ENCODE data around the gene MAPK8IP3. TPM values are rescaled to one million over a fixed set of nuclear protein-coding genes. Genes with fewer than 3 reads are reported as not detected.
"Not testable (repeated sequence)": the region's sequence is repeated elsewhere in the genome, so short reads cannot be mapped to it uniquely, and the experiment has no call there.

MAPK8IP3 gene
- total RNA-seq, 1 donor from 2014 or later, result 44.9 TPM

DNA sequence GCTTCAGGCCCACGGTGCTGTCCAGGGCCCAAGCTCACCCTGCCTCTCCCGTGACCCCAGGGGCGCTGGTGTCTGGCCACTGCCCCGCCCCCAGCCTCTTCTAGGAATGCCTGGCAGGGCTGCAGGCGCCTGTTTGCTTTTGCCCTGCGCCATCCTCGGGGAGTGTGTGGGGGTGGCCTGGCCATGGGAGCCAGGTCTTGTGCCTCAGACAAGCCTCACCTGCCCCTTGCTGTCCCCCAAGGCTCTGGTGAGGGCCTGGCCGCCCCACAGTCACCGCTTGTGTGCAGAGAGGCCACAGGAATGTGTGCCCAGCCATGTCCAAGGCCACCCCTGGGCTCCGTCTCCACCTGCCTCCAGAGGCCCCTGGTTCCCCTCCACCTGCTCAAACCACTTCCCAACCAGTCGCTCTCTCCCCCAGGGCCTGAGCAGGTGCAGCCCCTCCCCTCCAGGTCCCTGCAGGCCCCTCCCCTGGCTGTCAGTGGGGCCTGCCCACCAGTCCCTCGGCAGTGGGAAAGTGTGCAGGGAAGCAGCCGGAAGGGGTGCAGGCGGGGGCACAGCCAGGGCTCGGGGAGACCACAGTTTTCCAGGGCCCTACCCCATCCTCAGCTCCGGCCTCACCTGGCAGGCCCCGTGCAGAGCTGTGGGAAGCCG lies 88.4 kb downstream of the MAPK8IP3 start:
- Histone ChIP-seq H3K4me3 (no peak overlapping the region), H3K36me3 (peaks cover 0 to 4% of the 10 kb centered on the region in 2 donors), H3K4me1 (no peaks in the 10 kb centered on the region), H3K9me3 (peaks cover 4% of the 10 kb centered on the region), H3K27ac (no peak overlapping the region), H3K27me3 (no peaks in the 10 kb centered on the region)
- DNase-seq (ENCODE audit: extremely low spot score in 2 of 2), result no peak
- TF ChIP-seq POLR2AphosphoS5 (IDR thresholded peaks at IDR 0.05; ENCODE audit: insufficient read depth in 1 of 2, low read depth in 1 of 2) (no peak), POLR2A (IDR thresholded peaks at IDR 0.05) (no peak)
- TF ChIP-seq, protein P1, sequence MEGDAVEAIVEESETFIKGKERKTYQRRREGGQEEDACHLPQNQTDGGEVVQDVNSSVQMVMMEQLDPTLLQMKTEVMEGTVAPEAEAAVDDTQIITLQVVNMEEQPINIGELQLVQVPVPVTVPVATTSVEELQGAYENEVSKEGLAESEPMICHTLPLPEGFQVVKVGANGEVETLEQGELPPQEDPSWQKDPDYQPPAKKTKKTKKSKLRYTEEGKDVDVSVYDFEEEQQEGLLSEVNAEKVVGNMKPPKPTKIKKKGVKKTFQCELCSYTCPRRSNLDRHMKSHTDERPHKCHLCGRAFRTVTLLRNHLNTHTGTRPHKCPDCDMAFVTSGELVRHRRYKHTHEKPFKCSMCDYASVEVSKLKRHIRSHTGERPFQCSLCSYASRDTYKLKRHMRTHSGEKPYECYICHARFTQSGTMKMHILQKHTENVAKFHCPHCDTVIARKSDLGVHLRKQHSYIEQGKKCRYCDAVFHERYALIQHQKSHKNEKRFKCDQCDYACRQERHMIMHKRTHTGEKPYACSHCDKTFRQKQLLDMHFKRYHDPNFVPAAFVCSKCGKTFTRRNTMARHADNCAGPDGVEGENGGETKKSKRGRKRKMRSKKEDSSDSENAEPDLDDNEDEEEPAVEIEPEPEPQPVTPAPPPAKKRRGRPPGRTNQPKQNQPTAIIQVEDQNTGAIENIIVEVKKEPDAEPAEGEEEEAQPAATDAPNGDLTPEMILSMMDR (IDR thresholded peaks at IDR 0.05), result no peak
- intact Hi-C loops (cut with DNase I), result no loop called here

DNA sequence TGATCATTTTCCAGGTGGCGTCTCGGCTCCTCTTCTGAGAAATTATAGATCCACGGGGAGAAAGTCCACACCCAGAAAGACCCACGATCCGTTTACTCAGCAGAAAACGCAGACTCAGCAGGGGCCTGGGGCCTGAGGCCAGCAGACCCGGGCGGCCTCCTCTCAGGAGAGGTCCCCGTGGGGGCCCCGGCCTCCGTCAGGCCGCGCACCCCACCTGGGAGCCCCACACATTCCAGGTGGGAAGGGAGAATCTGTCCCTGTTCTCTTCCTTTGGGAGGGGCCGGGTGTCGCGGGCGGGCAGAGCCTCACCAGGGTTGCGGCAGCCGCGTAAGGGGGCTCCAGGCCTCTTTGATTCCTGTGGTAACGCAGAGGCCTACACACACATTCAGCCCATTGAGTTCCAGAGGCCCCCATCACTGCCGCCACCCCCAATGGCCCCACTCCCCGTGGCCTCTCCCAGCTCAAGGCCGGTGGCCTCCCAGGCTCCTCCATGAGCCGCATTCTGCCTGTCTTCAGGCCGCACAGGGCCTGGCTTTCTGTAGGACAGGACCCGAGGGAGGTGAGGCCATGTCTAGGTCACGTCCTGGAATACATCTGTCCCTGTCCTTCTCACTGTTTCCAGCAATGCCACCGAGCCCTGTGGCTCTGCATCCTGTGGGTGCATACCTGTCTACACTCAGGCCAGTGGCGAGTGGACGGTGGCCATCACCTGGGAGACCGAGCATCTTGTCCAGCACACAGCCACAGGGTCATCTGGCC lies 89.1 kb downstream of the MAPK8IP3 start:
- no peaks in the 10 kb centered on the region for H3K27me3 ChIP-seq
- no peak for DNase-seq (ENCODE audit: extremely low spot score in 2 of 2)
- H3K27ac ChIP-seq, result no peak overlapping the region
- intact Hi-C loops (cut with DNase I), result no loop called here
- H3K4me3 ChIP-seq, result no peak overlapping the region
- no peak for TF ChIP-seq POLR2A (IDR thresholded peaks at IDR 0.05)
- TF ChIP-seq, protein P1 (IDR thresholded peaks at IDR 0.05), result no peak
- no peak for TF ChIP-seq POLR2AphosphoS5 (IDR thresholded peaks at IDR 0.05; ENCODE audit: insufficient read depth in 1 of 2, low read depth in 1 of 2)
- peaks cover 4% of the 10 kb centered on the region for H3K9me3 ChIP-seq
- H3K4me1 ChIP-seq, result no peaks in the 10 kb centered on the region
- H3K36me3 ChIP-seq, result no peaks in the 10 kb centered on the region

DNA sequence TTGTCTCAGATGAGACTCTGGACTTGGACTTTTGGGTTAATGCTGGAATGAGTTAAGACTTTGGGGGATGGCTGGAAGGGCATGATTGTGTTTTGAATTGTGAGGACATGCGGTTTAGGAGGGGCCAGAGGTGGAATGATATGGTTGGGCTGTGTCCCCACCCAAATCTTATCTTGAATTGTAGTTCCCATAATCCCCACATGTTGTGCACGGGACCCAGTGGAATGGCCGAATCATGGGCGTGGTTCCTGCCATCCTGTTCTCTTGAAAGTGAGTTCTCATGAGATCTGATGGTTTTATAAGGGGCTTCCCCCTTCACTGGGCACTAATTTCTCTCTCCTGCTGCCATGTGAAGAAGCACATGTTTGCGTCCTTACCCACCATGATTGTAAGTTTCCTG lies 93.3 kb downstream of the MAPK8IP3 start:
- H3K36me3 ChIP-seq; DNase-seq (ENCODE audit: extremely low spot score in 2 of 2); H3K27ac ChIP-seq; intact Hi-C loops (cut with DNase I); H3K4me3 ChIP-seq; H3K9me3 ChIP-seq; H3K27me3 ChIP-seq; H3K4me1 ChIP-seq: not testable (repeated sequence)

DNA sequence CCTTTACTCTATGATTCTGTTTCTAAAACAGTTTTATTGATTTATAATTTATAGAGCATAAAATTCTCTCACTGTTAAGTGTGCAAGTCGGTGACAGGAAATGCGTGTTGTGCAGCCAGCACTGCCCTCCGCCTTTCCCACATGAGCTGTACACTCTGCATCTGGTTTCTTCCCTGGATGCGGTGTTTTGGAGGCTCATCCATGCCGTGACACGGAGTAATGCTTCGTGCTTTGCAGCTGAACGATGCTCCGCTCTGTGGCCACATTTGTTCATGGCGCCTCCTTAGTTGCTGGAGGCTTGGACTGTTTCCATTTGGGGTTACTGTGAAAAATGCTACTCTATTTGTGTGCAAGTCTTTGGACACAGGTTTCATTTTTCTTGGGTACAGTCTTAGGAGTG lies 94.7 kb downstream of the MAPK8IP3 start:
- Histone ChIP-seq H3K4me1 (no peaks in the 10 kb centered on the region), H3K36me3 (no peaks in the 10 kb centered on the region), H3K27ac (no peak overlapping the region), H3K4me3 (no peak overlapping the region), H3K27me3 (no peaks in the 10 kb centered on the region), H3K9me3 (peaks cover 4% of the 10 kb centered on the region)
- intact Hi-C loops (cut with DNase I), result no loop called here
- TF ChIP-seq POLR2A (IDR thresholded peaks at IDR 0.05) (no peak), POLR2AphosphoS5 (IDR thresholded peaks at IDR 0.05; ENCODE audit: insufficient read depth in 1 of 2, low read depth in 1 of 2) (no peak)
- TF ChIP-seq, protein P1 (IDR thresholded peaks at IDR 0.05), result no peak
- no peak for DNase-seq (ENCODE audit: extremely low spot score in 2 of 2)

DNA sequence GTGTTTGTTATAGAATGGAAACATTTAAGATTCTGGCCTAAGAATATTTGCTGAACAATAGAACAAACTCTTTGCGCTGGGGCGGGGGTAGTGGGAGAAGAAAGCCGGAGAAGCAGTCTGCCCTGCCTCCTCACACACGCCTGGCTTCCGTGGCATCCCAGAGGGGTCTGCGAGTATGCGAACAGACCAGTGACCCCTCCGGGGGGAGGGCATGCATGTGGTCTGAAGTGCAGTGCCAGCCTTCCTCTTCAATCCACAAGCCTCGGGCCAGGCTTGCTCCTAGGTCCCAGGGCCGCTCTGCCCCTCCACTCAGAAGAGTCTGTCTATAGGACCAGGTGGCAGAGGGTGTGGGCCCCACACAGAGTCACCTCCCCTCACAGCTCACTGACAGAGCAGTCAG lies 101.6 kb downstream of the MAPK8IP3 start:
- no peak for TF ChIP-seq POLR2AphosphoS5 (IDR thresholded peaks at IDR 0.05; ENCODE audit: insufficient read depth in 1 of 2, low read depth in 1 of 2)
- no peak for TF ChIP-seq POLR2A (IDR thresholded peaks at IDR 0.05)
- Histone ChIP-seq H3K36me3 (peaks cover 0 to 14% of the 10 kb centered on the region in 2 donors), H3K27me3 (no peaks in the 10 kb centered on the region), H3K4me1 (no peaks in the 10 kb centered on the region), H3K4me3 (no peak overlapping the region), H3K9me3 (no peaks in the 10 kb centered on the region), H3K27ac (no peak overlapping the region)
- no peak for DNase-seq (ENCODE audit: extremely low spot score in 2 of 2)
- intact Hi-C loops (cut with DNase I), result no loop called here

DNA sequence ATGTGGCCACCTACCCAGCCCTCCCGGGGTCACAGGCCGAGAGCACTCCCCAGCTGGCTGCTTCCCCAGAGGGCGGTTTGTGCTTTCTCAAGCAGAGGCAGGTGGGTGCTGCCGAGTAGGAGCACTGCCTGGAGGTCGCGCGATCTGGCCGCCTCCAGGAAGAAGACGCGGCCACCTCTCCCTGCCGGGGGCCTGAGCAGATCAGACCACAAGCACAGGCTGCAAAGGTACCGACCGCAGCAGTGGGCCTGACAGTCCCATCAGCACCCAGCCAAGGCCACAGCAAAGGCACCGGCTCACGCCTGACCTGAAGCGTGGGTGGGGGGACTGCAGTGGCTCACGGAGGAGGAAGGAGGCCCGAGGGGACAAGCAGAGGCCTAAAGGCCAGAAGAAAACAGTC lies 102.7 kb downstream of the MAPK8IP3 start:
- TF ChIP-seq, protein P1 (IDR thresholded peaks at IDR 0.05), result no peak
- TF ChIP-seq POLR2A (IDR thresholded peaks at IDR 0.05) (no peak), POLR2AphosphoS5 (IDR thresholded peaks at IDR 0.05; ENCODE audit: insufficient read depth in 1 of 2, low read depth in 1 of 2) (no peak)
- Histone ChIP-seq H3K36me3 (peaks cover 0 to 19% of the 10 kb centered on the region in 2 donors), H3K4me3 (no peak overlapping the region), H3K27me3 (no peaks in the 10 kb centered on the region), H3K9me3 (no peaks in the 10 kb centered on the region), H3K4me1 (no peaks in the 10 kb centered on the region), H3K27ac (no peak overlapping the region)
- intact Hi-C loops (cut with DNase I), result no loop called here
- no peak for DNase-seq (ENCODE audit: extremely low spot score in 2 of 2)
